ENCODE measurements around the gene CA10. TPM values are rescaled to one million over a fixed set of nuclear protein-coding genes. Genes with fewer than 3 reads are reported as not detected.

Gene CA10
- total RNA-seq, 2 experiments from 2014 or later = not detected

GRCh38 chr17:51682115-51682514, 476.4 kb downstream of the CA10 start:
- no peak overlapping the region for H3K4me3 Mint-ChIP-seq
- no peak overlapping the region for H3K27ac Mint-ChIP-seq
- H3K9me3 Mint-ChIP-seq = no peaks in the 10 kb centered on the region
- CTCF ChIA-PET = no interaction called here
- no peak for DNase-seq
- intact Hi-C loops (cut with micrococcal nuclease) = no loop called here
- peaks cover 10% of the 10 kb centered on the region for H3K27me3 Mint-ChIP-seq (ENCODE audit: low read depth)
- H3K36me3 Mint-ChIP-seq (ENCODE audit: low read depth) = no peaks in the 10 kb centered on the region
- H3K4me1 Mint-ChIP-seq (ENCODE audit: low read depth) = no peaks in the 10 kb centered on the region

- Mint-ChIP-seq H3K27ac (no peak overlapping the region), H3K36me3 (ENCODE audit: low read depth) (no peaks in the 10 kb centered on the region), H3K9me3 (no peaks in the 10 kb centered on the region), H3K4me3 (no peak overlapping the region), H3K4me1 (ENCODE audit: low read depth) (no peaks in the 10 kb centered on the region), H3K27me3 (ENCODE audit: low read depth) (peaks cover 9% of the 10 kb centered on the region)
- intact Hi-C loops (cut with micrococcal nuclease) = no loop called here
- CTCF ChIA-PET = no interaction called here
- DNase-seq = no peak
These were observed 480.6 kb downstream of the CA10 start for GRCh38 chr17:51677875-51678274.

GRCh38 chr17:51676691-51677487, 481.6 kb downstream of the CA10 start:
- intact Hi-C loops (cut with micrococcal nuclease) = no loop called here
- peaks cover 8% of the 10 kb centered on the region for H3K27me3 Mint-ChIP-seq (ENCODE audit: low read depth)
- no peaks in the 10 kb centered on the region for H3K36me3 Mint-ChIP-seq (ENCODE audit: low read depth)
- no peak overlapping the region for H3K27ac Mint-ChIP-seq
- no peak overlapping the region for H3K4me3 Mint-ChIP-seq
- H3K4me1 Mint-ChIP-seq (ENCODE audit: low read depth) = no peaks in the 10 kb centered on the region
- H3K9me3 Mint-ChIP-seq = no peaks in the 10 kb centered on the region
- no peak for DNase-seq
- CTCF ChIA-PET = no interaction called here

DNA sequence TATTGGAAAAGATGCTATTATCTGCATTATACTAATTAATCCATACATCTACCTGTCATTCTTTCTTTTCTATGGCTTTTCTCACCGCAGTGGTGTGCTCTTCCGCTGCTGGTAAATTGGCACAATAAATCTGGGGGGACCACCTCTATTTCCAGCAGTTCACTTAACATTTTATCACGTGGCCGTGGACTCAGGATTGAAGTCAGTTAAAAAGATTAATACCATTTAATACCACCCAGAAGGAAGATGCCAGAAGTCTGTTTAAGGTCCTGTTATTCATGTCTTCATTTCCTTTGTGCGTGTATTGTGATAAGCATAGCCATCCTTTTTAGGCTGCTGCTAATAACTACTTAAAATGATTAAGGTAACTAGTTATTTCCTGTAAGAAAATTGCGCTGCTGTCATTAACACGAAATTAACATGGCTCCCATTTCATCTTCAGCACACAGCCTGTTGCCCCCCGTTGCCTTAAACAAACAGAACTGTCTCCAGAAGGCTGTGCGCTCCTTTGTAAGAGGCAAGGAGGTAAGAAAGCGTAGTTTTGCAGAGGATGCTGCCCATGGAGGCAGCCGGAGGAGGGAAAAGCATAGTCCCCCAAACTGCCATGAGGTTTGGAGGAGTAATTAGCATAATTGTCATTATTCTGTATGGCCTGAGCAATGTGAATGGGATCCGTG, 483.8 kb downstream of the CA10 start:
- H3K4me1 Mint-ChIP-seq (ENCODE audit: low read depth) = no peaks in the 10 kb centered on the region
- H3K4me3 Mint-ChIP-seq = no peak overlapping the region
- CTCF ChIA-PET = no interaction called here
- DNase-seq = no peak
- no peaks in the 10 kb centered on the region for H3K9me3 Mint-ChIP-seq
- intact Hi-C loops (cut with micrococcal nuclease) = no loop called here
- H3K36me3 Mint-ChIP-seq (ENCODE audit: low read depth) = no peaks in the 10 kb centered on the region
- no peak overlapping the region for H3K27ac Mint-ChIP-seq
- peaks cover 4% of the 10 kb centered on the region for H3K27me3 Mint-ChIP-seq (ENCODE audit: low read depth)

DNA sequence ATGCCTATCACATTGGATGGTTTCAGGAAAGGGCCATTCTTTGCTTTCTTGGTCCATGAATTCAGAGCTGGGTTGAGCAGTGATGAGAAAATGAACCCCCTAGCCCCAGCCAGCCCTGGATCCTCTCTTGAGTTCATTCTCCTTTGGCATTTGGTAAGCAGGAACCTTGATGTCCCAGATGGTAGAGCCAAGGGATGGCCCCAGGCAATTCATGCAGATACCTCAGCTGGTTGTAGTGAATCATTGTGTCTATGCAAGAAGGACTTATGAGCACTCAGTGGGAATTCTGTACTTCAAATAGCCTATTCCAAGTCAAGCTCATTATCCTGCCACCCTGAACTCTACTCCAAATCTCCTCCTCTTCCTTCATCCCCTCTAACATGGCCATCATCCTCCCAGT, 485.4 kb downstream of the CA10 start:
- DNase-seq = no peak
- CTCF ChIA-PET = interaction anchor here (1.0 kb wide), 1 partner anchor 9 kb away, joined by 3 read pairs; no protein-coding TSS in a partner anchor
- intact Hi-C loops (cut with micrococcal nuclease) = no loop called here
- Mint-ChIP-seq H3K4me3 (no peak overlapping the region), H3K36me3 (ENCODE audit: low read depth) (no peaks in the 10 kb centered on the region), H3K27me3 (ENCODE audit: low read depth) (peaks cover 4% of the 10 kb centered on the region), H3K9me3 (no peaks in the 10 kb centered on the region), H3K27ac (no peak overlapping the region), H3K4me1 (ENCODE audit: low read depth) (no peaks in the 10 kb centered on the region)

- no peak overlapping the region for H3K4me3 Mint-ChIP-seq
- peaks cover 4% of the 10 kb centered on the region for H3K27me3 Mint-ChIP-seq (ENCODE audit: low read depth)
- no peaks in the 10 kb centered on the region for H3K9me3 Mint-ChIP-seq
- H3K4me1 Mint-ChIP-seq (ENCODE audit: low read depth) = no peaks in the 10 kb centered on the region
- H3K36me3 Mint-ChIP-seq (ENCODE audit: low read depth) = no peaks in the 10 kb centered on the region
- DNase-seq = no peak
- CTCF ChIA-PET = no interaction called here
- intact Hi-C loops (cut with micrococcal nuclease) = no loop called here
- no peak overlapping the region for H3K27ac Mint-ChIP-seq
These were observed 486.4 kb downstream of the CA10 start for GRCh38 chr17:51672065-51672464.

DNA sequence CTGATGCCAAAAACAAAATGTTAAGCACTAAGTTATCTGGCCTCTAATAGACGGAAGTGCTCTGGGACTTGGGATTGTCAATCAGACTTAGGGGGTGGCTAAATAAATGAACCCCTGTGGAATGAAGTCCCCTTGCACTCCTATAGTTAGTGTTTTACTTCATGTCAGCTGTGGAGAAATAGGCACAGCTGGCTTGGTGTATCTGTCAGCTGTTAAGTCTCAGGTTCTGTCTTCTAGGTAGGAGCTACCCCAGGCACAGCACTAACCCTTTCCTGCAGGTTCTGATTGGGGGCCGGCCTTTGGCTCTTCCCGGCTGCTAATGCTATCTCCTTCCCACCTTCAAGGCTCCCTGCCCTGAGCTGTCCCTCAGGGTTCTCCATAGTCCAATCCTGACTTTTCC, 487.6 kb downstream of the CA10 start:
- Mint-ChIP-seq H3K9me3 (no peaks in the 10 kb centered on the region), H3K27ac (no peak overlapping the region), H3K27me3 (ENCODE audit: low read depth) (peaks cover 4% of the 10 kb centered on the region), H3K4me3 (no peak overlapping the region), H3K36me3 (ENCODE audit: low read depth) (no peaks in the 10 kb centered on the region), H3K4me1 (ENCODE audit: low read depth) (no peaks in the 10 kb centered on the region)
- DNase-seq = no peak
- CTCF ChIA-PET = no interaction called here
- intact Hi-C loops (cut with micrococcal nuclease) = no loop called here

DNA sequence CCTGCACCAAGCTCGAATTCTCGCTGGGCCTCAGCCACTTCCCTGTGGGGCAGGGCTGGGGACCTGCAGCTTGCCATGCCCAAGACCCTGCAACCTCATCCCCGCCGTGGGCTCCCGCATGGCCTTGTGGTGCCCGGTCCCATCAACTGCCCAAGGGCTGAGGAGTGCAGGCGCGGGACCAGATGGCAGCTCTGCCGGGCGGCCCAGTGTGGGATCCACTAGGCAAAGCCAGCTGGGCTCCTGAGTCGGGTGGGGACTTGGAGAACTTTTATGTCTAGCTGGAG, 489.6 kb downstream of the CA10 start:
- H3K9me3 Mint-ChIP-seq = no peaks in the 10 kb centered on the region
- intact Hi-C loops (cut with micrococcal nuclease) = no loop called here

GRCh38 chr17:51668155-51668962, 490.2 kb downstream of the CA10 start:
- intact Hi-C loops (cut with micrococcal nuclease) = no loop called here
- no peak for DNase-seq
- Mint-ChIP-seq H3K27ac (no peak overlapping the region), H3K9me3 (no peaks in the 10 kb centered on the region), H3K27me3 (ENCODE audit: low read depth) (no peaks in the 10 kb centered on the region), H3K4me1 (ENCODE audit: low read depth) (no peaks in the 10 kb centered on the region), H3K4me3 (no peak overlapping the region), H3K36me3 (ENCODE audit: low read depth) (no peaks in the 10 kb centered on the region)
- CTCF ChIA-PET = no interaction called here

More for the DNA sequence above, 489.6 kb downstream of the CA10 start:
- H3K4me1 Mint-ChIP-seq (ENCODE audit: low read depth) = no peaks in the 10 kb centered on the region
- no peak overlapping the region for H3K27ac Mint-ChIP-seq
- no peaks in the 10 kb centered on the region for H3K36me3 Mint-ChIP-seq (ENCODE audit: low read depth)
- no peak for DNase-seq
- CTCF ChIA-PET = interaction anchor here (0.9 kb wide), 1 partner anchor 78 kb away, joined by 3 read pairs; no protein-coding TSS in a partner anchor
- H3K27me3 Mint-ChIP-seq (ENCODE audit: low read depth) = peaks cover 2% of the 10 kb centered on the region
- H3K4me3 Mint-ChIP-seq = no peak overlapping the region

GRCh38 chr17:51667706-51668083, 490.8 kb downstream of the CA10 start:
- Mint-ChIP-seq H3K27me3 (ENCODE audit: low read depth) (peaks cover 2% of the 10 kb centered on the region), H3K4me1 (ENCODE audit: low read depth) (no peaks in the 10 kb centered on the region), H3K27ac (no peak overlapping the region), H3K36me3 (ENCODE audit: low read depth) (no peaks in the 10 kb centered on the region), H3K9me3 (no peaks in the 10 kb centered on the region), H3K4me3 (no peak overlapping the region)
- no peak for DNase-seq
- intact Hi-C loops (cut with micrococcal nuclease) = no loop called here
- CTCF ChIA-PET = no interaction called here

- Mint-ChIP-seq H3K27me3 (ENCODE audit: low read depth) (peaks cover 2% of the 10 kb centered on the region), H3K4me1 (ENCODE audit: low read depth) (no peaks in the 10 kb centered on the region), H3K36me3 (ENCODE audit: low read depth) (no peaks in the 10 kb centered on the region), H3K9me3 (no peaks in the 10 kb centered on the region), H3K4me3 (no peak overlapping the region), H3K27ac (no peak overlapping the region)
- intact Hi-C loops (cut with micrococcal nuclease) = no loop called here
- CTCF ChIA-PET = no interaction called here
- DNase-seq = no peak
These were observed 491.4 kb downstream of the CA10 start for GRCh38 chr17:51666971-51667705.

Measured in activated naive CD4-positive, alpha-beta T cell treated with anti-CD3 and anti-CD28 coated beads for 36 hours (primary cell).